Myocyte (in vitro differentiated cells): ENCODE measurements around the gene PCDHA11. TPM values are rescaled to one million over a fixed set of nuclear protein-coding genes. Genes with fewer than 3 reads are reported as not detected.
"Not testable (repeated sequence)": the region's sequence is repeated elsewhere in the genome, so short reads cannot be mapped to it uniquely, and the experiment has no call there.

Experiments
- DNase-seq: peaks from one replicate; pipeline ENCODE4 v3.0.0-alpha.2; 2012; ENCODE audit warnings: low read depth
- polyA plus RNA-seq: library from polyadenylated mRNA; unstranded; fragments of >200 nt; gene quantifications from one replicate; pipeline ENCODE4 v1.2.1, GENCODE V29; 2012; ENCODE audit warnings: missing spikeins
- total RNA-seq: library from RNA; depleted of rRNA; stranded (reverse); fragments of >200 nt; gene quantifications from 2 replicates; pipeline ENCODE4 v1.2.3, GENCODE V29; 2014

Gene PCDHA11
- 0.13 and 0.26 TPM in 2 replicates for total RNA-seq
- polyA plus RNA-seq, result not detected

GRCh38 chr5:140868721-140869554, at the start of gene PCDHA11:
Gene PCDHA11, plus strand, starts transcription at chr5:140868957. Its CDS starts 147 bp downstream, at chr5:140869104.
- DNase-seq, result peak; percentile 1

DNA sequence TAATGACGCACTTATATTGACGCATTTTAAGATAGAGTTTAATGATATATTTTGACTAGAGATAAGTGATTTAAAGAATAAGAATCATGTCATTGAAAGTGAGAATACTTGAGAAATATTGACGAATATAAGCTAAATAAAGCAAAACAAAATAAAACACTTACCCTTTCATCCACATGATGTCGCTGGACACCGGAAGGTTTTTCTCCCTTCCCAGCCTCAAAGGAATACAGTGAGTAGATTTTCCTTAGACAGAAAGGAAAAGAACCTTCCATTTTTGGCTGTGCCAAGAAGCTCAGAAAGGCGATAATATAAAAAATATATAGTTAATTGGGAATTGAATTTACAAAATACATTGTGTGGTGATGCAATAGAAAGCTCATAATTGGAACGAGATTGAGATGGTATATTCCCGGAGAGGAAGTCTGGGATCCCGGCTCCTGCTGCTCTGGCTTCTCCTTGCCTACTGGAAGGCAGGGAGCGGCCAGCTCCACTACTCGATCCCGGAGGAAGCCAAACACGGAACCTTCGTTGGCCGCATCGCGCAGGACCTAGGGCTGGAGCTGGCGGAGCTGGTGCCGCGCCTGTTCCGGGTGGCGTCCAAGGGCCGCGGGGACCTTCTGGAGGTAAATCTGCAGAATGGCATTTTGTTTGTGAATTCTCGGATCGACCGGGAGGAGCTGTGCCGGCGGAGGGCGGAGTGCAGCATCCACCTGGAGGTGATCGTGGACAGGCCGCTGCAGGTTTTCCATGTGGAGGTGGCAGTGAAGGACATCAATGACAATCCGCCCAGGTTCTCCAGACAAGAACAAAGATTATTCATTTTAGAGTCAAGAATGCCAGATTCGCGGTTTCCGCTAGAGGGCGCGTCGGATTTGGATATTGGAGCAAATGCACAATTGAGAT, 47.1 kb upstream of the PCDHA11 start, which contains the start of gene PCDHA5:
TSS of gene PCDHA5 (plus strand) at position 239 of the 906 bp plus-strand sequence.
- DNase-seq, result peak; percentile 16

GRCh38 chr5:140822281-140822629, 46.5 kb upstream of the PCDHA11 start:
- no peak for DNase-seq

- DNase-seq, result not testable (repeated sequence)
These were observed 45.8 kb upstream of the PCDHA11 start for GRCh38 chr5:140822969-140823368.

DNA sequence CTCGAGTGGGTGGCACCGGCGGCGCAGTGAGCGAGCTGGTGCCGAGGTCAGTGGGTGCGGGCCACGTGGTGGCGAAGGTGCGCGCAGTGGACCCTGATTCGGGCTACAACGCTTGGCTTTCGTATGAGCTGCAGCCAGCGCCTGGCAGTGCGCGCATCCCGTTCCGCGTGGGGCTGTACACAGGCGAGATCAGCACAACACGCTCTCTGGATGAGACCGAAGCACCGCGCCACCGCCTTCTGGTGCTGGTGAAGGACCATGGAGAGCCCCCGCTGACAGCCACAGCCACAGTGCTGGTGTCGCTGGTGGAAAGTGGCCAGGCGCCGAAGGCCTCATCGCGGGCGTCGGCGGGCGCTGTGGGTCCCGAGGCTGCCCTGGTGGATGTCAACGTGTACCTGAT, 45.3 kb upstream of the PCDHA11 start:
- no peak for DNase-seq

DNA sequence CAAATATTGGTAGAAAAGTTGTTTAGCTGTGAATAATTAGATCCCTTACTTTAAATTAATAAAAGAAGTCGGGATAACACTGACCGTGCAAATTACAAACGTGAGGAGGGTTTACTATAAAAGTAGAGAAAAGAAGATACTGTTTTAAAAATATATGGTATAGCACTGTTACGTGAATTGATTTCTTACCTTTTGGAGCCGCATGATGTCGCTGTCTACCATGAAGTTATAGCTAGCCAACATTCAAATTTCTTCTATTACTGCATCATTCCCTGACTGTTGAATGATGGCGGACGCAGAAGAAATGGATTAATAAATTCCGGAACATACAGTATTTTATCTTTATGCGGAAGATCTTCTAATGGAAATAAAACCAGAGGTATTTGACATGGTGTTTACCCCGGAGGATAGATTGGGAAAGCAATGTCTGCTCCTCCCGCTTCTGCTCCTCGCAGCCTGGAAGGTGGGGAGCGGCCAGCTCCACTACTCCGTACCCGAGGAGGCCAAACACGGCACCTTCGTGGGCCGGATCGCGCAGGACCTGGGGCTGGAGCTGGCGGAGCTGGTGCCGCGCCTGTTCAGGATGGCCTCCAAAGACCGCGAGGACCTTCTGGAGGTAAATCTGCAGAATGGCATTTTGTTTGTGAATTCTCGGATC, 40.9 kb upstream of the PCDHA11 start, which contains the start of gene PCDHA6:
TSS of gene PCDHA6 (plus strand) at position 257 of the 658 bp plus-strand sequence. CDS start at position 389, 132 bp downstream.
- DNase-seq, result no peak

DNA sequence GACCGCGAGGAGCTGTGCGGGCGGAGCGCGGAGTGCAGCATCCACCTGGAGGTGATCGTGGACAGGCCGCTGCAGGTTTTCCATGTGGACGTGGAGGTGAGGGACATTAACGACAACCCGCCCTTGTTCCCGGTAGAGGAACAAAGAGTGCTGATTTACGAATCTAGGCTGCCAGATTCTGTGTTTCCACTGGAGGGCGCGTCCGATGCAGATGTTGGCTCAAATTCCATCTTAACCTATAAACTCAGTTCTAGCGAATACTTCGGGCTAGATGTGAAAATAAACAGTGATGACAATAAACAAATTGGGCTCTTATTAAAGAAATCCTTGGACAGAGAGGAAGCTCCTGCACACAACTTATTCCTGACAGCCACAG, 40.4 kb upstream of the PCDHA11 start:
- no peak for DNase-seq

GRCh38 chr5:140829511-140830501, 39.0 kb upstream of the PCDHA11 start:
- DNase-seq, result not testable (repeated sequence)

- DNase-seq, result peak; percentile 20
These were observed 34.8 kb upstream of the PCDHA11 start, which contains the start of gene PCDHA7 for GRCh38 chr5:140833993-140834392. Gene PCDHA7, plus strand, starts transcription at chr5:140834269. Its CDS starts 115 bp downstream, at chr5:140834384.

- not testable (repeated sequence) for DNase-seq
These were observed 34.2 kb upstream of the PCDHA11 start for GRCh38 chr5:140834439-140835008.

DNA sequence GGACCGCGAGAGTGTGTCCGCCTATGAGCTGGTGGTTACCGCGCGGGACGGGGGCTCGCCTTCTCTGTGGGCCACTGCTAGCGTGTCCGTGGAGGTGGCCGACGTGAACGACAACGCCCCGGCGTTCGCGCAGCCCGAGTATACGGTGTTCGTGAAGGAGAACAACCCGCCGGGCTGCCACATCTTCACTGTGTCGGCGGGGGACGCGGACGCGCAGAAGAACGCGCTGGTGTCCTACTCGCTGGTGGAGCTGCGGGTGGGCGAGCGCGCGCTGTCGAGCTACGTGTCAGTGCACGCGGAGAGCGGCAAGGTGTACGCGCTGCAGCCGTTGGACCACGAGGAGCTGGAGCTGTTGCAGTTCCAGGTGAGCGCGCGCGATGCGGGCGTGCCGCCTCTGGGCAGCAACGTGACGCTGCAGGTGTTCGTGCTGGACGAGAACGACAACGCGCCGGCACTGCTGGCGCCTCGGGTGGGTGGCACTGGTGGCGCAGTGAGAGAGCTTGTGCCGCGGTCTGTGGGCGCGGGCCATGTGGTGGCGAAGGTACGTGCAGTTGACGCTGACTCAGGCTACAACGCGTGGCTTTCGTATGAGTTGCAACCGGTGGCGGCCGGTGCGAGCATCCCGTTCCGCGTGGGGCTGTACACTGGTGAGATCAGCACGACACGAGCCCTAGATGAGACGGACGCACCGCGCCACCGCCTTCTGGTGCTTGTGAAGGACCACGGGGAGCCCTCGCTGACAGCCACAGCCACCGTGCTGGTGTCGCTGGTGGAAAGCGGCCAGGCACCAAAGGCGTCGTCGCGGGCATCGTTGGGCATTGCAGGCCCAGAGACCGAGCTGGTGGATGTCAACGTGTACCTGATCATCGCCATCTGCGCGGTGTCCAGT, 32.9 kb upstream of the PCDHA11 start:
- DNase-seq, result no peak

GRCh38 chr5:140840978-140841962, 27.5 kb upstream of the PCDHA11 start, which contains the start of gene PCDHA8:
Gene PCDHA8, plus strand, starts transcription at chr5:140841187. Its CDS starts 135 bp downstream, at chr5:140841322.
- DNase-seq, result no peak

DNA sequence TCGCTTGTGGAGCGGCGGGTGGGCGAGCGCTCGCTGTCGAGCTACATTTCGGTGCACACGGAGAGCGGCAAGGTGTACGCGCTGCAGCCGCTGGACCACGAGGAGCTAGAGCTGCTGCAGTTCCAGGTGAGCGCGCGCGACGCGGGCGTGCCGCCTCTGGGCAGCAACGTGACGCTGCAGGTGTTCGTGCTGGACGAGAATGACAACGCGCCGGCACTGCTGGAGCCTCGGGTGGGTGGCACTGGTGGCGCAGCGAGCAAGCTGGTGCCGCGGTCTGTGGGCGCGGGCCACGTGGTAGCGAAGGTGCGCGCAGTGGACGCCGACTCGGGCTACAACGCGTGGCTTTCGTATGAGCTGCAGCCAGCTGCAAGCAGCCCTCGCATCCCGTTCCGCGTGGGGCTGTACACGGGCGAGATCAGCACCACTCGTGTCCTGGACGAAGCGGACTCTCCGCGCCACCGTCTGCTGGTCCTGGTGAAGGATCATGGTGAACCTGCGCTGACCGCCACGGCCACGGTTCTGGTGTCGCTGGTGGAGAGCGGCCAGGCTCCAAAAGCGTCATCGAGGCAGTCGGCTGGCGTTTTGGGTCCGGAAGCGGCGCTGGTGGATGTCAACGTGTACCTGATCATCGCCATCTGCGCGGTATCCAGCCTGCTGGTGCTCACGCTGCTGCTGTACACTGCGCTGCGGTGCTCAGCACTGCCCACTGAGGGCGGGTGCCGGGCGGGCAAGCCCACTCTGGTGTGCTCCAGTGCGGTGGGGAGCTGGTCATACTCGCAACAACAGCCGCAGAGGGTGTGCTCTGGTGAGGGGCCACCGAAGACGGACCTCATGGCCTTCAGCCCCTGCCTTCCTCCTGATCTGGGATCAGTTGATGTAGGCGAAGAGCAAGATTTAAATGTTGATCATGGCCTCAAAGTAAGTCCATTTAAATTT, 25.7 kb upstream of the PCDHA11 start:
- no peak for DNase-seq

- peak; percentile 14 for DNase-seq
These were observed 20.3 kb upstream of the PCDHA11 start, which contains the start of gene PCDHA9 for GRCh38 chr5:140848139-140849102. Gene PCDHA9, plus strand, starts transcription at chr5:140848382. Its CDS starts 114 bp downstream, at chr5:140848496.
